WERI-Rb-1 (cell line): ENCODE data around the gene HMGN4.

Source experiments
- DNase-seq: peaks from one replicate; pipeline ENCODE4 v3.0.0-alpha.2; 2020
- H3K27ac ChIP-seq: fragments of 250-450 bp; sonication (Bioruptor Pico); 2 replicates; pipeline ENCODE4 v1.5.1; 2020; ENCODE audit warnings: mild to moderate bottlenecking, moderate library complexity
- H3K27me3 ChIP-seq: fragments of 250-450 bp; sonication (Bioruptor Pico); 2 replicates; pipeline ENCODE4 v1.5.1; 2021; ENCODE audit warnings: mild to moderate bottlenecking, low read depth, moderate library complexity; ENCODE audit not compliant: insufficient read depth, severe bottlenecking
- H3K36me3 ChIP-seq: fragments of 250-450 bp; sonication (Bioruptor Pico); 2 replicates; pipeline ENCODE4 v1.5.1; 2020; ENCODE audit warnings: mild to moderate bottlenecking, moderate library complexity
- H3K4me3 ChIP-seq: 2 replicates; pipeline ENCODE4 v1.5.1; 2011; ENCODE audit warnings: low read depth, mild to moderate bottlenecking, control low read depth, low read length
- H3K9me3 ChIP-seq: fragments of 250-450 bp; sonication (Bioruptor Pico); 2 replicates; pipeline ENCODE4 v1.5.1; 2021; ENCODE audit warnings: mild to moderate bottlenecking, moderate library complexity; ENCODE audit not compliant: severe bottlenecking
- TF ChIP-seq, protein P1 (sequence below): IDR thresholded peaks from 2 replicates; pipeline ENCODE4 v1.5.1; 2011; ENCODE audit warnings: low read depth, mild to moderate bottlenecking, control low read depth, inconsistent platforms, low read length

HMGN4 gene

DNA sequence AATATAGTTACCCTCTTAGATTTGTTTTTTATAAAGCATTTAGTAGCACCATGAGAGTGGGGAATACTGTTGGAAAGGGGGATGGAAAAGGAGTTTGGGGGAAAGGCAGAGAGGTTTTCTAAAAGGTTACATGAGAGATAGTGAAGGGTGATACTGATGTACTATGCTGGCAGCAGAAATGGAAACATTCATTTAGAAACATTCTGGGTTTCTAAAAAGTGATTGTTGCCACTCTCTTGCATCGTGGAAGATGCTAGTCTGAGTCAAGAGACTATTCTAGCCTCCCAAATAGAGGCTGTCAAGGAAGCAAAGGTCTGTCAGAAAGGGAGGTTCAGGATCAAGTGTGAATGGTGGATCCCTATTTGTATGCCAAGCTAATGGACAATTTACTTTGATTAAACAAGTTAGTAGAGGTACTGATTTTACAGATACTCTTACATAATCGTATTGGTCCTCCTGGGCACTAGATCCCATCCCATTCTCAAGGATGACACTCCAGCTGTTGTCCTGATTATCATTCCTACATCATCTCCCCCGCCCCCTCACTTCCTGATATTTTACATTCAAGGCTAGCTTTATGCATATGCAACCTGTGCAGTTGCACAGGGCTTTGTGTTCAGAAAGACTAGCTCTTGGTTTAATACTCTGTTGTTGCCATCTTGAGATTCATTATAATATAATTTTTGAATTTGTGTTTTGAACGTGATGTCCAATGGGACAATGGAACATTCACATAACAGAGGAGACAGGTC is 43.2 kb downstream of the HMGN4 start:
- TF ChIP-seq, protein P1, sequence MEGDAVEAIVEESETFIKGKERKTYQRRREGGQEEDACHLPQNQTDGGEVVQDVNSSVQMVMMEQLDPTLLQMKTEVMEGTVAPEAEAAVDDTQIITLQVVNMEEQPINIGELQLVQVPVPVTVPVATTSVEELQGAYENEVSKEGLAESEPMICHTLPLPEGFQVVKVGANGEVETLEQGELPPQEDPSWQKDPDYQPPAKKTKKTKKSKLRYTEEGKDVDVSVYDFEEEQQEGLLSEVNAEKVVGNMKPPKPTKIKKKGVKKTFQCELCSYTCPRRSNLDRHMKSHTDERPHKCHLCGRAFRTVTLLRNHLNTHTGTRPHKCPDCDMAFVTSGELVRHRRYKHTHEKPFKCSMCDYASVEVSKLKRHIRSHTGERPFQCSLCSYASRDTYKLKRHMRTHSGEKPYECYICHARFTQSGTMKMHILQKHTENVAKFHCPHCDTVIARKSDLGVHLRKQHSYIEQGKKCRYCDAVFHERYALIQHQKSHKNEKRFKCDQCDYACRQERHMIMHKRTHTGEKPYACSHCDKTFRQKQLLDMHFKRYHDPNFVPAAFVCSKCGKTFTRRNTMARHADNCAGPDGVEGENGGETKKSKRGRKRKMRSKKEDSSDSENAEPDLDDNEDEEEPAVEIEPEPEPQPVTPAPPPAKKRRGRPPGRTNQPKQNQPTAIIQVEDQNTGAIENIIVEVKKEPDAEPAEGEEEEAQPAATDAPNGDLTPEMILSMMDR: no peak
- no peaks in the 10 kb centered on the region for H3K36me3 ChIP-seq
- H3K27me3 ChIP-seq: peaks cover 6% of the 10 kb centered on the region
- DNase-seq: no peak
- peaks cover 12% of the 10 kb centered on the region for H3K9me3 ChIP-seq
- no peak overlapping the region for H3K4me3 ChIP-seq
- H3K27ac ChIP-seq: no peak overlapping the region

DNA sequence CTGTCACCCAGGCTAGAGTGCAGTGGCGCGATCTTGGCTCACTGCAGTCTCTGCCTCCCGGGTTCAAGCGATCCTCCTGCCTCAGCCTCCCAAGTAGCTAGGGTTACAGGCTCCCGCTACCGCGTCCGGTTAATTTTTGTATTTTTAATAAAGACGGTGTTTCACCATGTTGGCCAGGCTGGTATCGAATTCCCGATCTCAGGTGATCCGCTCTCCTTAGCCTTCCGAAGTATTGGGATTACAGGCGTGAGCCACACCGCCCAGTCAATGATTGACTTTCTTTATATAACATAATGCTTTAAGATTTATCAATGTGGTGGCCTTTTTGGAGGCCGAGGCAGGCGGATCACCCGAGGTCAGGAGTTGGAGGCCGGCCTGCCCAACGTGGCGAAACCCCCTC is 50.8 kb downstream of the HMGN4 start:
- Histone ChIP-seq H3K27me3 (no peaks in the 10 kb centered on the region), H3K27ac (no peak overlapping the region), H3K36me3 (no peaks in the 10 kb centered on the region), H3K9me3 (no peaks in the 10 kb centered on the region), H3K4me3 (no peak overlapping the region)
- DNase-seq: no peak
- TF ChIP-seq, protein P1: no peak

DNA sequence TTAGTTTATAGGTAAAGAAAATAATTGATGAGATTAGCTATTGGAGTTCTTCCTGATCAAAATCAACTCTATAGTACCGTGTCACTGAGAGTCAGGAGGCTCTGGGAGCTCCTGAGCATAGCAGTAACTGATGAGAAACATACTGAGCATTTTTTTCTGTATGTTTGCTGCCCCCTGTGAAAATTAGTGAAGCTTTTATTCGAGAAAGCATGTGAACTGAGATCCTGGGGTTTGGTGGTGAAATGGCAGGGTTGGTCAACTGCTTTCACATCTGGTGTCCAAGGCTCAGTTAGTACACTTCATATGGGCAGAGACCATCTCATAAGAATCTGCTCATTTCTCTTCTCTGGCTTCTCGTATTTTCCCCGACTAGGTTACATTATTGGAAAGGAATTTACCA is 54.5 kb downstream of the HMGN4 start:
- TF ChIP-seq, protein P1: no peak
- DNase-seq: no peak
- Histone ChIP-seq H3K27ac (no peak overlapping the region), H3K9me3 (no peaks in the 10 kb centered on the region), H3K4me3 (no peak overlapping the region), H3K36me3 (peaks cover 3% of the 10 kb centered on the region), H3K27me3 (no peaks in the 10 kb centered on the region)

DNA sequence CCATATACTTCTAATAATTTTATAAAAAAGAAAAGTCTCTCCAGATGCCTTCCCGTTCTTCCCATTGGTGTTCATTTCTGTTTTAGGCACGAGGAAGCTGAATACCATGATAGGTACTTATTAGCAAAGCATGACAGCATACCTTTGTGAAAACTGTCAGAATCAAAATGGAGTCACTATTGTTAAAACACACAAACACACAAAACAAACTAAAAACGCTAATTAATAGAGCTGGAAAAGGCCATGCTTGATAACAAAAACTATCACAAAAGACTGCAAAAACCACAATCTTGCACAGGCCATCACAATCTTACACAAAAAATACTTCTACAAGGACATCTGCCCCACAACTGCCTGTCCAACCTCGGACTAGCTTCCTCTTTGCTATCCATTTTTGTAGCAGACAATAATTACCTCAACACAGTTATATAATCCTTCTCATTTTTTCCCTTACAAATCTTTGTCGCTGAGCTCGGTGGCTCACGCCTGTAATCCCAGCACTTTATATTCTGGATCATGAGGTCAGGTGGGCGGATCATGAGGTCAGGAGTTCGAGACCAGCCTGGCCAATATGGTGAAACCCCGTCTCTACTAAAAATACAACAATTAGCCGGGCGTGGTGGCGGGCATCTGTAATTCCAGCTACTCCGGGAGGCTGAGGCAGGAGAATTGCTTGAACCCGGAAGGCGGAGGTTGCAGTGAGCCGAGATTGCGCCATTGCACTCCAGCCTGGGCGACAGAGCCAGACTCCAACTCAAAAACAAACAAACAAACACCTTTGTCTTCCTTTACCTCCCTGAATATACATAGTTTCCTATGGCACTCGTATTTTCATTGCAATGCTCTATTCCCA is 55.3 kb downstream of the HMGN4 start:
- Histone ChIP-seq H3K4me3 (no peak overlapping the region), H3K27ac (no peak overlapping the region), H3K9me3 (no peaks in the 10 kb centered on the region), H3K27me3 (no peaks in the 10 kb centered on the region), H3K36me3 (peaks cover 11% of the 10 kb centered on the region)
- TF ChIP-seq, protein P1: no peak
- no peak for DNase-seq

DNA sequence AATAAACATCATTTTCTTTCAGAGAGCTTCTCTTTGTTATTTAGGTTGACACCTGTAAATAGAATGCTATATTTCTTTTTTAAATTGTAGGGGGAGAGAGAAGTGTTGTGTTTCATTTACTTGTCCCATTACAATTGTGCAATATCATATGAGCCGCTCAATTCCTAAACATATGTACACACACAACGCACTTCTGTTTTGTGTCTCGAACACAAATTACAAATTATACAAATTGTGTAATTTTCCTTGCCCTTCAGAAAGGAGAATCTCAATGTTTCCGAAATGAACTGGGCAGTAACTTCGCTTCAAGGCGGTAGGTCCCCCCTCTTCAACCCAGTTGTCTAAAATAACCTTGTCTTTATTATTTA is 55.9 kb downstream of the HMGN4 start:
- Histone ChIP-seq H3K27me3 (no peaks in the 10 kb centered on the region), H3K9me3 (no peaks in the 10 kb centered on the region), H3K27ac (no peak overlapping the region), H3K4me3 (no peak overlapping the region), H3K36me3 (peaks cover 17% of the 10 kb centered on the region)
- TF ChIP-seq, protein P1: no peak
- no peak for DNase-seq
